ENCODE results near the gene TNFRSF8. TPM values are rescaled to one million over a fixed set of nuclear protein-coding genes. Genes with fewer than 3 reads are reported as not detected.
A peak's percentile ranks its signal among the peaks of the same experiment; 100 is the strongest.

Gene TNFRSF8
- total RNA-seq, 1 donor from 2014 or later = 2.2 TPM

DNA sequence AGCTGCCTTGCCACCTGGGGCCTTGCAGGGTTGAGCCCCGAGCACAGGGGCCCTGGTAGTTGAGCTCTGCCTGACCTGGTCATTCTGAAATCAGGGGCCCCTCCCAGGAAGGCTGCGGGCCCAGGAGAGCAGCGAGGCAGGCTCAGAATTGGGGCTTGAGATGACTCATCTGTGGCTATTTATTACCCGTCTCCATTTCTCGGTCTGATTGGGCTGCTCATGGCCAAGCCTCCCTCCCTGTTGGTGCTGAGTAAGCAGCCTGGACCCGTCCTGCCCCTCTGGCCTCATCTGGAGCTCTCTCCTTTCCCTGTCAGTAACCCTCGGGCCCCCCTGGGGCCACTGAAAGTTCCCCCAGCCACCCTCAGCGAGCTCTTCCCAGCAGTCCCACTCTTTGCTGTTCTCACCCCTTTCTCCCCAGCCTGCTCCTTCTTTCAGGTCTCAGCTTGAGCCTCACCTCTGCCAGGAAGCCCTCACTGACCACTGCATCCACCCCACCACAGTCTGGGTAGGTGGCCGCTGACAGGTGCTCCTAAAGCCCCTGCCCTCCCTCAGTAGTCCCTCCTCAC is 11.0 kb upstream of the TNFRSF8 start:
- CTCF ChIA-PET = interaction anchor here (1.1 to 3.1 kb wide), 4 partner anchors 12 to 32 kb away, joined by 3 to 15 read pairs (median 4); no protein-coding TSS in a partner anchor
- no peak for TF ChIP-seq CTCF (IDR thresholded peaks at IDR 0.05)
- Mint-ChIP-seq H3K36me3 (ENCODE audit: low read depth) (no peaks in the 10 kb centered on the region), H3K4me3 (peak overlapping the region; percentile 57), H3K27me3 (no peaks in the 10 kb centered on the region), H3K4me1 (peaks cover 26% of the 10 kb centered on the region), H3K9me3 (no peaks in the 10 kb centered on the region), H3K27ac (peak overlapping the region; percentile 77)
- intact Hi-C loops (cut with micrococcal nuclease) = loop anchor here (1.0 kb wide), 1 partner anchor 12 kb away; no protein-coding TSS in a partner anchor
- POLR2A ChIA-PET = interaction anchor here (0.6 to 3.9 kb wide), 14 partner anchors 9 to 176 kb away, joined by 3 to 41 read pairs (median 9); partner anchors contain the start of genes KIAA2013, MIIP and TNFRSF8
- peak; percentile 84 for ATAC-seq (ENCODE audit: low read depth)
- peak; percentile 45 for DNase-seq

GRCh38 chr1:12052997-12053686 is 10.0 kb upstream of the TNFRSF8 start:
- no peaks in the 10 kb centered on the region for H3K36me3 Mint-ChIP-seq (ENCODE audit: low read depth)
- H3K4me3 Mint-ChIP-seq = no peak overlapping the region
- POLR2A ChIA-PET = interaction anchor here (2.0 to 3.9 kb wide), 4 partner anchors 13 to 144 kb away, joined by 12 to 41 read pairs (median 26); partner anchors contain the start of gene MIIP

GRCh38 chr1:12053752-12054548 is 9.2 kb upstream of the TNFRSF8 start:
- no peaks in the 10 kb centered on the region for H3K27me3 Mint-ChIP-seq

More at GRCh38 chr1:12052997-12053686, 10.0 kb upstream of the TNFRSF8 start:
- Mint-ChIP-seq H3K27ac (peak overlapping the region; percentile 53), H3K9me3 (no peaks in the 10 kb centered on the region), H3K4me1 (peaks cover 32% of the 10 kb centered on the region), H3K27me3 (no peaks in the 10 kb centered on the region)
- DNase-seq (no peak), ATAC-seq (ENCODE audit: low read depth) (no peak)
- CTCF ChIA-PET = interaction anchor here (1.3 kb wide), 1 partner anchor 26 kb away, joined by 3 read pairs; no protein-coding TSS in a partner anchor
- intact Hi-C loops (cut with micrococcal nuclease) = loop anchor here (1.0 kb wide), 1 partner anchor 13 kb away; no protein-coding TSS in a partner anchor
- TF ChIP-seq CTCF (IDR thresholded peaks at IDR 0.05) = no peak

DNA sequence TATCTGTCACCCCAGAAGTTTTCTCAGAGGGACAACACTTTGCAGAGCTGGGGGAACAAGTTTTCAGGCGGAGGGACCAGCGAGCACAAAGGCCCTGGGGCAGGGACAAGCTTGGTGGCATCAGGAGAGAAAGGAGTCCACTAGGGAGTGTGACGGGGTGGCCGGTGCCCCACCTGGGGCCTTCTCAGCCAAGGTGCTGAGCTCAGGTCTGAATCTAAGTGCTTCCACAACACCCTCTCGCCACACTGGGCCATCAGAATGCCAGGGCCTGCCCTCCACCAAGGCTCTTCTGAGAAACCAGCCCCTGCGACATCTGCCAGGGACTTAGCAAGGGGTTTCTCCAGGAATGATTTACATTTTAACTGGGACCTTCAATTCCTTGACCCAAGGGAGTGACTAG is 7.8 kb upstream of the TNFRSF8 start:
- intact Hi-C loops (cut with micrococcal nuclease) = no loop called here
- Mint-ChIP-seq H3K4me3 (no peak overlapping the region), H3K9me3 (no peaks in the 10 kb centered on the region), H3K4me1 (peaks cover 38% of the 10 kb centered on the region), H3K36me3 (ENCODE audit: low read depth) (no peaks in the 10 kb centered on the region), H3K27ac (no peak overlapping the region), H3K27me3 (peaks cover 3% of the 10 kb centered on the region)
- DNase-seq (no peak), ATAC-seq (ENCODE audit: low read depth) (no peak)
- TF ChIP-seq CTCF (IDR thresholded peaks at IDR 0.05) = no peak
- ChIA-PET CTCF (no interaction called here), POLR2A (interaction anchor here (0.9 to 1.4 kb wide), 3 partner anchors 15 to 33 kb away, joined by 3 to 4 read pairs (median 4); no protein-coding TSS in a partner anchor)

More at GRCh38 chr1:12053752-12054548, 9.2 kb upstream of the TNFRSF8 start:
- ATAC-seq (ENCODE audit: low read depth) (no peak), DNase-seq (no peak)
- peaks cover 32% of the 10 kb centered on the region for H3K4me1 Mint-ChIP-seq
- ChIA-PET POLR2A (interaction anchor here (1.4 kb wide), 1 partner anchor 13 kb away, joined by 4 read pairs; no protein-coding TSS in a partner anchor), CTCF (interaction anchor here (1.3 kb wide), 1 partner anchor 25 kb away, joined by 3 read pairs; no protein-coding TSS in a partner anchor)
- no peak overlapping the region for H3K4me3 Mint-ChIP-seq
- TF ChIP-seq CTCF (IDR thresholded peaks at IDR 0.05) = no peak
- H3K36me3 Mint-ChIP-seq (ENCODE audit: low read depth) = no peaks in the 10 kb centered on the region
- no peaks in the 10 kb centered on the region for H3K9me3 Mint-ChIP-seq
- no peak overlapping the region for H3K27ac Mint-ChIP-seq
- intact Hi-C loops (cut with micrococcal nuclease) = no loop called here

All from activated B cell treated with CpG ODN at 0.5 μM for 24 hours (primary cell).